HG03135 (cell line): ENCODE measurements around the gene TNC.

Experiments used
- ATAC-seq: cut with Tn5 transposase; IDR thresholded peaks from one replicate; pipeline ENCODE4 v1.9.1; 2021; ENCODE audit warnings: mild to moderate bottlenecking, moderate library complexity; ENCODE audit not compliant: unreplicated experiment

TNC gene

DNA sequence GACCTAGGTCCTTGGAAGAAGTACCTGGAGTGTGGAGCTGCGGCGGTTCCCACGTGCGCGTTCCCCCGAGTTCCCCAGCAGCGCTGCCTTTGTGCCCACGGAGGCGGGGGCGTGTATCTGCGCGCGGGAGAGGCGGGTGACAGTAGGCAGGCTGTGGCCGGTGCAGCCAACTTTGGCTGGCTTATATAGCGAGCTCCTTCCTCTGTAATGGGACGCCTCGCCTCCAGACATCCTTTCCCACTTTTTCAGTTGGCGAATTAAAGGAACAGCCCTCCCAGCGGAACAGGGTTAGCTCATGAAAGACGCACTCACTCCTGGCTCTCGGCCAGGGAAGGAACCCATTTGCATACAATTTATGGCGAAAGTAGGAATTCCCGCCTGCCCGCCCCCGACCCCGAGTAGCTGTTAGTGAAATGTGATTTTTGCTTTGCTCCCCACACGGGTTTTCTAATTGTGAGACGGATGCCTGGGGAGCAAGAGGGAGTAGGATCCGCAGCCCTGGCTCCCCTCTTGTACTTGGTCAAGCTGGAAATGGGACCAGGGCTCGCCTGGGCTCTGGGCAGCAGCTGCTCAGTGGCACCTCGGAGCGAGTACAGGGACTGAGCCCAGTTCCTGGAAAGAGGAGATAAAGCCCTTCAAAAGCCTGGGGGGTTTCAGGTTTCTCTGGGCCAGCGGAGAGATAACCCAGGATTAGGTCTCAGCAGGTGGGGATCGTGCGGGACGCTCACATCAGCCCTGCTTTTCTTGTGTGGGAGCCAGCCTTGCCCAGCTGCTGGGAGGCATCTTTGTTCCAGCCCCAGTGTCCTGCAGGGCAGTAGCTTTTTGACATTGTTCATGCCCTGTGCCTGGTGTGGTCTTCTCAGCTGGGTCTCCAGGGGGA lies at the start of gene TNC:
TSS of gene TNC (minus strand) at position 159 of the 880 bp plus-strand sequence. CDS start 27,139 bp downstream, outside the sequence.
- ATAC-seq = no peak

DNA sequence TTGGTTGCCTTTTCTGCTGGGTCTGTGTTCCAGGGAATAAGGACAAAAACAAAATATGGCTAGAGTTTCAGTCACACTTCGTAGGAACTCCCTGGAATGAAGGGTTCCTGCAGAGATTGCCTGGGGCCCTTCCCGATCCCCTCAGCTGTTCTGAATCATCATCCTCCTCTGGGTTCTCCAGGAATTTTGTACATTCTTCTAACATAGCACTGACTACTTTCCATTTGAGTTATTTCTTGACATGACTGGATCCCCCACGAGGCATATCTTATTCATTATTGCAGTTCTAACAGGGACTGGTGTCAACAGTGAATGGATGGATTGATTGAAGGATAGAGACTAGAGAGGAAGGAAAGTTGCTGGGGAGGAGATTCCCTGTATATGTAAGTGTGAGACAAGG lies 49.2 kb upstream of the TNC start:
- ATAC-seq = no peak

DNA sequence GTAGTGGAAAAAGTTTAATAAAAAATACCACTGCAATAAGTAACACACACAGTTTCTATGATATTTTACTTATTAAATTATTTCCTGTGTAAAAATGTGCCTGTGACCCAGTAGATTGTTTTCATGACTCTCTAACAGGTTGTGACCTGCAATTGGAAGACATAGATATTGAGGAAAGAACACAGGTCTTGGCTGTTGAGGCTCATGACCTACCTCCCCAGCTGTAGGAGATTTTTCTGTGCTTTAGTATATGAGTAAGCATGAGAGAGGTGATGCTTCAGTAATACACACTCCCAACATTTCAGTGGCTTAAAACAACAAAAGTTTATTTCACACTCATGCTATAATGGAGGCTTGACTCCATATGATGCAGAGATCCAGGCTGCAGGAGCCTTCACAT lies 47.3 kb upstream of the TNC start:
- no peak for ATAC-seq

DNA sequence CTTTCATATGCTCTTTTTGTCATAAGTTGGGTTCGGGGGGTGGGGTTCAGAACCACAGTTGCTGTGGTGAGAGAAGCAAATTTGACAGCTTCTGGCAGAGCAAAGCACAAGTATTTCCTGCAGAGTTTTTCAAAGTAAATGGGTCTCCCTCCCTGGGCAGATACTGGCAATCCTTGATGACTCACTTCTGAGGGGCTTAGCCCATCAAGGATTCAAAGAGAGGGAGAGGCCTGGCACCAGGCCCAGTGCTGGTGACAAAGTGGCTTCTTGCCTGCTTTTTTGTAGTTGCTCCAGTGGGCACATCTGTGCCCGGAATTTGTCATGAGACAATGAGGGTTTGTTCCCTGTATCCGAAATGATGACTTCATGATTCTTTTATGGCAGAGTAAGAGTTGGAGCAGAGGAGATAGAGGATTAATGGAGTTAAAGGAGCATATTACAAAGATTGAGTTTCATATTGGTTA lies 46.6 kb upstream of the TNC start:
- ATAC-seq = no peak

DNA sequence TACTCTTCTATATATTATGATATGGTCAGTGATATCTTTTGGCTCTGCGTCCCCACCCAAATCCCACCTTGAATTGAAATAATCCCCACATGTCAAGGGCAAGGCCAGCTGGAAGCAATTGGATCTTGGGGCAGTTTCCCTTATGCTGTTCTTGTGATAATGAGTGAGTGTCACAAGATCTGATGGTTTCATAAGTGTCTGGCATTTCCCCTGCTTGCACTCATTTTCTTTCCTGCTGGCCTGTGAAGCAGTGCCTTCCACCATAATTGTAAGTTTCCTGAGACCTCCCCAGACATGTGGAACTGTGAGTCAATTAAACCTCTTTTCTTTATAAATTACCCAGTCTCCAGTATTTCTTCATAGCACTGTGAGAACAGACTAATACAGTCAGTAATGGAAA lies 45.0 kb upstream of the TNC start:
- ATAC-seq = no peak

DNA sequence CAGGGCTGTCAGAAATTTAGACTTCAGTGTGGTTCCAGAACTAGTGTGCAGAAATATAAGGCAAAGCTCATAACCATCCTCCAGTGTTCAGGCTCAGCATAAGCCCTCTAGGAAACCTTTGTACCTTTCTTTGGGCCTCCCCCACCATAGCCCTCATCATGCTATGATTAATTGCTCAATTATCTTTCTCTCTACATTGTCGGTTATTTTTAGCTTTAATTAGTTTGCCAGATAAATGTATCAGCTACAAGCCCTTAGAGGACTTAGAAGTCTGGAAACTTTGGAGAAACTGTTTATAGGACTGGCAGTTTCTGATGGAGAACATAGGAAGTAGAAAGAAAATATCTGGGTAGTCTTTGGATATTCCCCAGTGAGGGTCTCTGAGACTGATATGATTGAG lies 43.5 kb upstream of the TNC start:
- no peak for ATAC-seq

DNA sequence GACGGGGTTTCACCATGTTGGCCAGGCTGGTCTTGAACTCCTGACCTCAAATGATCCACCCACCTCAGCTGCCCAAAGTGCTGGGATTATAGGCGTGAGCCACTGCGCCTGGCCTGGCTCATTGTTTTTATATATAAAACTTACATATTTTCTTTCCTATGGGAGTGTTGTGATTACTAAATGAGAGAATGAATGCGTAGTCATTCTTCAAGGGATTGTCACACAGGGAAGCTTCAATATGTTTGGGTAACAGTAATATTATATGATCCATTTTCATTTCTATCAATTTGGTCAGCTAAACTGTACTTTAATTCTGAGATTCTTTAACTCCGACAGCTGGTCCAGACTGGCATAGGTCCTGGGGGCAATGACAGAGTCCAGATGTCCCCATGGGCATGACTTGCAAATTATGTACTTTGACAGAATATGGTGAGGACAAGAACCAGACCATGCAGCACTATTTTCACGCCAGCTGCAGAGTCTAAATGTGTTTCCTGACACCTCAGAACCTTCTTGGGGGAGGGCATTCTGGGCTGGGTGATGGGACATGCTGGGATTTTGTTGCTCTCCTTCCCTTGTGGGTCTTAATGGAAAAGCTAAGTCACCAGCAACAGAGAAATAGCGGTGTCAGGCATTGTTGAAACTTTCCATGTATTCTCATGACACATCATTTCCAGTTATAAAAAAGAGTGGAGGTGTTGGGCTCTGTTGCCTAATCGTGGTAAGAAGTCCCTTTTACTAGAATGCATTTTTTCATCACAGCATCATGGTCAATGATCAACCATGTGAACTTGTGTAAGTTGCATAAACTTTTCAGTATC lies 40.9 kb upstream of the TNC start:
- ATAC-seq = no peak

DNA sequence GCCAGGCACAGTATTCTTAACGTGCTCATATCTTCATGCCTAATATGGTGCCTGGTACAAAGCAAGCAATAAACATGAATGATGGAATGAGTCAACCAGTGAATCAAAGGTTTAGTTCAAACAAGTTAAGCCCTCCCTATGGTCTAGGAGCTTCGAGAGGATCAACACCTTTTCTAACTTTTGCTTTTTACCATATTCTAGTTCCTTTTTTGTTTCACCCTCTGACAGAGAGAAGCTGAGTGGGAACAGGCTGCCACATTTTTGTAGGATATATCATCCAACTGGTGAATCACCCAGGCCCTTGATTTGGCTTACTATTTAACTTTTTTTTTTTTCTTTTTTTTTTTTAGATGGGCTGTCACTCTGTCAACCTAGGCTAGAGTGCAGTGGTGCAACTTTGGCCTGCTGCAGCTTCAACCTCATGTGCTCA lies 39.3 kb upstream of the TNC start:
- no peak for ATAC-seq

DNA sequence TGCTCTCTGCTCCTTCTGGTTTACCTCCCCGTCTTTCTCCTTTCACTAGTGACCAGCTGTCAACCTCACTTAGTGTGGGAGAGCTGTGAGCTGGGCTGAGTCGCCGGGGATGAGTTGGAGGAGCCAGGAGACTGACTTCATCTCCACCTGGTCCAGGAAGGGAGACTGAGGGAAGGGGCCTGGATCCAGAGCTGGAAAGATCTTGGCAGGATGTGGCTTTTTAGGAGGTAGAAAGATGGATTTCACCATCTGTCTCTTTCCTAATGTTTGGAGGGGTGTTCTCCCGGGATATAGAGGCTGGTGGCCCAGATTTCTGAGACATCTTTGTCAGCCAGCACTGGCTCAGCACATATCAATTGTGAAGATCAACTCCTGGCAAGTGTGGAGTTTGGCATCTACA lies 37.1 kb upstream of the TNC start:
- no peak for ATAC-seq

DNA sequence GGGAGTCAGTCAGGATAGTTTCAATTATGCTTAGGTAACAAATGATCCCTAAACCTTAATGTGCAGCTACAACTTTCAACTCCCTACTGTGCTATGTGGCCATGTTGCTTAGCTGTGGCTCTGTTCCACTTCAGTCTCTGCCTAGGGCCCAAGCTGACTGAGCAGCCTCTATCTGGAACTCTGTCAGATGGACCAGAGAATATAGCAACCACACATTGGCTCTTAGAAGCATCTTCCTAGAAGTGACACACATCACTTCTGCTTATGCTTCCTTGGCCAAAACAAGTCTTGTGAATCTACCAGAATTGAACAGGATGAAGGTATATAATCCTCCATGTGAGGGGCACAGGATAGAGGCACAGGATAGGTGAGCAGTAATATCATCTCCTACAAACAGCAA lies 36.7 kb upstream of the TNC start:
- ATAC-seq = no peak

DNA sequence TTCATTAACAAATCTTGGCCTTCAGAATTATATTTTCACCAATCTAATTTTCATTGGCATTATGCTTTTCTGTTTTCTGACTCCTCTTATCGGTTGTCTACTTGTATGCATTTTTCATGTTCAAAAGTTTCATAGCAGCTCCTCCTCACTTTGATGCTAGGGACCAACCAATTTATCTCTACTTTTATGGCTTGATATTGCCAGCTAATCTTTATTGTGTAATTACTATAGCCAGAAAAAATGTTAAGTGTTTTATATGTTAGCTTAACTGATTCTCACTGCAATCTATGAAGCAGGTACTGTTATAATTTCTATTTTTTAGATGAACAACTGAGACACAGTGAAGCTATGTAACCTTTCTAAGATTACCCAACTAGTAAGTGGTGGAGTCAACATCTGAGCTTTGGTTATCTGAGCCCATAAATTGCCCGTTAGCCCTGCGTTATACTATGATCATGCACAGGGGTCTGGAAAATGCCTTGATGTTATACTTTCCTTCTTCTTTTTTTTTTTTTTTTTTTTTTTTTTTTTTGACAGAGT lies 34.4 kb upstream of the TNC start:
- ATAC-seq = no peak

DNA sequence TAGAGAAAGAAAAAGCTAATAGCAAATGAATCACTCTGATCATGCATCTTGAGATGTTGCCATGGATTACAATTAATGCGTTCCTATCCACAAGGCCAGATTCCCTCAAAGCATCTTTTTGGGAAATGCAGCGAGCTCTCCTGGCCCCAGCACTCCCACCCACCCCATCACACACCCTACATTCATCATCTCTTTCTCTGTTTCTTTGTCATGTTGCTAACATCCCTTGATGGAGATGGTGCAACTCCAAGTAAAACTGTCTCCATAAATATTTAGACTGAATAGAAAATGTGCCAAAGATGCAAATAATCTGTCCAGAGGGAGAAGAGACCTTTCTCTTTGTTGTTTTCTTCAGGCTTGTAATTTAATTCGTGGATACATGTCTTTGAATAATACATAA lies 30.8 kb upstream of the TNC start:
- ATAC-seq = no peak

DNA sequence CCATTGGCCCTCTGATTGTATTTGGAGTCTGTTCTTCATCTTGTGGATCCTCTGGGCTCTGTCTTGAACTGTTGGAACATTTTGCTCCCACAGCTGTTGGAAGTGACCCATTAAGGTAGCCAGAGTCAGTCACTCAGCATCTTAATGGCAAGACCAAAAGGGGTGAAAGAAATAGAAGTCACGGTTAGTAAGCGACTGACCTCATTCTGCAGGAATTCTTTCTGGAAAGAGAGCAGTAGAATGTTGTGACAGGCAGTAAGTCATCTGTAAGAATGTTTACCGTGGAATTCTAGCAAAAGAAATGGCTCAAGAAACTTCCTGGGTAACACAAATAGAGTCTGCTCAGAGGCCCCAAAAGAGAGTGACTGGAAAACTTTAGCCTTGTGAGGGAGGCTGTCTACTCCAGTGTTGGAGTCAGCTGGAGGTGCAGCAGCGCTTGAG lies 28.6 kb upstream of the TNC start:
- no peak for ATAC-seq

DNA sequence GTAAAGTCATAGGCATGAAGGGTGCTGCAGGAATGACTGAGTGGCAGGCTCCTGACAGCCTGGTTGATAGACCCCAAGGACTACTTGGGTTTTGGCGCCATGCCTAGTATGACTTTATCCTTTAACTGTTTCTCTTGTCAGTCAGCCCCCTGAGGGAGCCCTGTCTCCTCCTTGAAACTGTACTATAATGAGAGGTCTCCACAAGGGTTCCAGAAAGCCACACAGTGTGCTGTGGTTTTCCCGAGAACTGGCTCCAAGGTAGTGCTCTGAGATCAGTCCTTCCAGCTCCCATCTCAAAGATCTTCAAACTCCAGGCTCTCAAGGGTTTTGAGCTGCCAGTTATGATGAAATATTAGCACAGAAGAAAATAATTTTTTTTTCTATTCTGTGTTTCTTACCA lies 26.7 kb upstream of the TNC start:
- ATAC-seq = no peak

DNA sequence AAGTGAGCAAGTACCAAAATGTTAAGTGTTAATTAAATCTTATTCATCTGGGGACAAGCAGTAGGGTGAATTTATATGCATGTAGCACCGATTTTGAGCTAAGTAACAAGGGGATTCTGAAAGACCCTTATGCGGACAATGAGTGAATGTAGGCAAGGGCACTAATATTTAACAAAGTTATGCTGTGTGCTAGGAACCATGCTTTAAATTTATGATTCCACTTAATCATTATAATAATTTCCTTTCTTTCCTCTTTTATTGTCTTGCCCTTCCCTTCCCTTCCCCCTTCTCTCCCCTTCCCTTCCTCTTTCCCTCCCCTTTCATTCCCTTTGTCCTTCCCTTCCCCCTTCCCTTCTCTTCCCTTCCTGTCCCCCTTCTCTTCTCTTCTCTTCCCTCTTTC lies 25.7 kb upstream of the TNC start:
- no peak for ATAC-seq

DNA sequence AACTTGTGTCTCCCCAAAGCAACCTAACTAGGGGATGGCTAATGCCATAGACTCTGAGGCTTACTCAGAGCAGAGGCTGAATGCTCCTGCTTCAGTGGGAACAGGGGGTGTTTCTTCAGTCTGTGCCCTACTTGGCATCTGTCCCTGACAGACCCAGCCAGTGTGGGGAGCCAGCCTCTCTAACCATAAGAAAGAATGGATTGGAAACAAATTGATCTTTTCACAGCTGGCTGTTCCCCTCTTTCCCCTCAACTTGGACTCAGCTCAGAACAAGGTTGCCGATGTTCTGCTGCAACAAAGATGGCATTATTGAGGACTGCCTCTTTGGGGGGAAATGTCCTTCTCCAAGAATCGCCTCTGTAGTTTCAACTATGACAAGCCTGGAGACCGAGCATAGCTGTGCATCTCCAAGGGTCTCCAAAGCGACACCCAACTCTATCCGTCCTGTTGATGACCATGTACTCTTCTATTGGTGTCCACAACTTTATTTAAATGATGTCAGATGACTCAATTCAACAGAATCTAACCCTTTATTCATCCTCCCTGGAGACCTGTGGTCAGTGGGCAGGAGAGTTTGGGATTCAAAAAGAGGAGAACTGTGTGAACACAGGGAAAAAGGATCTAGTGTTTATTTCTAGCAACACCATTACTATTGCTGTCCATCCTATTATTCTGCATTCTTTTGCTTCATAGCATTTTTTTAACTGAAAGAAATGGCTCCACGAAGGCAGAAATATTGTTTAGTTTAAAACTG lies 24.7 kb upstream of the TNC start:
- no peak for ATAC-seq

DNA sequence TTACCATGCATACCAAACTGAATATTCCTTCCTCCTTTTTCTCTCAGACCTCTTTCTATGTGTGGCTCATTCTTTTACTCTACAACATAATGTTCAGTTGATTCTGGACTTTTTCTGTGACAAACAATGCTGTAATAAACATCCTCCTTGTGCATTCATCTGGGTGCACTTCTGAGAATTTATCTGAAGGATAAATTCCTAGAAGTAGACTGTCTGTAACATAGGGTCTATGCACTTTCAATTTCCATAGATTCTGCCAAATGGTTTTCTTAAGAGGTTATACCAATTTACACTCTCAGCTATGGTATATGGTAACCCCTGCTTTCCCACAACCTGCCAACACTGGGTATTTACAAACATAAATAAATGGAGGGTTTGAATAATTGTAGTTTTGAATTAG lies 24.1 kb upstream of the TNC start:
- ATAC-seq = no peak

DNA sequence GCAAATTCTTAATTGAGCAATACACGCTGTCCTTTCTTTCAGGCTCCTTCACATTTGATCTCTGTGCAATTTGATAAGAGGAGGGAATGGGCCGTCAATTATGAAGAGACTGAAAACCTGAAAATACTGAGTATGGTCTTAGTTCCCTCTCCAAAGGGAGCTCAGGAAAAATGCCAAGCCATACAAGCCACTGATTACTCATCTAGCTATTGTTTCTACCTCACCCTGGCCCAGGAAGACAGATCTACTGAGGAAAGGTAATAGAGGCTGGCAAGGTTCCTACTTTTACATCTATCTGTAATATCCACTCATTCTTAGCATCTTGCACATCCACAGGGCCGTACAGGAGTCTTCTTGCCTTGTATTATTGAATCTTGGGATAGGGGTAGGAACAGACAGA lies 23.7 kb upstream of the TNC start:
- ATAC-seq = no peak

DNA sequence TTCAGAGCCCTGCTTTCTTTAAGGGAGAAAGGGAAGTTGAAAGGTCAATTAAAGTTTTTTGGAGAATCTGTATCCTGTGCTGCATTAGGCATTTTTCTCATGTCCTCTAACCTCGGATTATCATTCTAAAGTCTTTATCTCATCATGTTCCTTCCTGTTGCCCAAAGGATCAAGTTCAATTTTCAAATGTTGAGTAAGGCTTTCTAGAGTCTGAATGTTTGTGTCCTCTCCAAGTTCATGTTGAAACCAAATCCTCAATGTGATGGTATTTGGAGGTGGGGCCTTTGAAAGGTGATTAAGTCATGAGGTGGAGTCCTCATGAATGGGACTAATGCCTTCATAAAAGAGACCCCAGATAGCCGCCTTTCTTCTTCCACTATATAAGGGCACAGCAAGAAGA lies 20.2 kb upstream of the TNC start:
- no peak for ATAC-seq

DNA sequence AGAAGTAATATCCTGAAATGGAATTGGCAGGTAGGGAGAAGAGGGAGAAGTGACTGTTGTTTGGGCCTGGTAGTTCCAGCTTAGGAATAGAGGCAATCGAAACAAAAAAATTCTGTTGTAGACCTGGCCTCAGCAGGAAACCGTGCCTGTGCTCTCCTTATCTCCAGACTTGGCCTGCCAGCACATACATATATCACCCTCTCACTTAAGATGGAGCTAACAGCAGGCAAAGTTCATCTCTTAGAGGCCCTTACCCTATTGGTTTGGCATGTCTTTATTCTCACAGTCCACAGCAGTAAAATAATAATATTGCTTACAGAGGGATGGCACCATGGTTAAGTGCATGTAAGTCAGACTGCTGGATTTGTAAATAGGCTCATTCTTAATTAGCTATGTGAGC lies 19.6 kb upstream of the TNC start:
- ATAC-seq = no peak
